ENCODE data around the gene NUMB.
"Not testable (repeated sequence)": the region's sequence is repeated elsewhere in the genome, so short reads cannot be mapped to it uniquely, and the experiment has no call there.

NUMB gene

GRCh38 chr14:73403181-73403752 lies 55.1 kb downstream of the NUMB start:
- no peak for TF ChIP-seq CTCF (IDR thresholded peaks at IDR 0.05; ENCODE audit: borderline replicate concordance, control extremely low read depth, extremely low read depth, insufficient read depth, missing control alignments)
- no peak for DNase-seq (ENCODE audit: low spot score)
- in situ Hi-C loops (cut with MboI; ENCODE audit: low sequenced_read_pairs, unreplicated experiment), result no loop called here

GRCh38 chr14:73402579-73402978 lies 55.8 kb downstream of the NUMB start:
- DNase-seq (ENCODE audit: low spot score), result peak; percentile 28
- no peak for TF ChIP-seq CTCF (IDR thresholded peaks at IDR 0.05; ENCODE audit: borderline replicate concordance, control extremely low read depth, extremely low read depth, insufficient read depth, missing control alignments)
- in situ Hi-C loops (cut with MboI; ENCODE audit: low sequenced_read_pairs, unreplicated experiment), result no loop called here

- no peak for DNase-seq (ENCODE audit: low spot score)
- in situ Hi-C loops (cut with MboI; ENCODE audit: low sequenced_read_pairs, unreplicated experiment), result no loop called here
- no peak for TF ChIP-seq CTCF (IDR thresholded peaks at IDR 0.05; ENCODE audit: borderline replicate concordance, control extremely low read depth, extremely low read depth, insufficient read depth, missing control alignments)
Observed at GRCh38 chr14:73397810-73398209, 60.5 kb downstream of the NUMB start.

- in situ Hi-C loops (cut with MboI; ENCODE audit: low sequenced_read_pairs, unreplicated experiment), result no loop called here
- no peak for TF ChIP-seq CTCF (IDR thresholded peaks at IDR 0.05; ENCODE audit: borderline replicate concordance, control extremely low read depth, extremely low read depth, insufficient read depth, missing control alignments)
- DNase-seq (ENCODE audit: low spot score), result no peak
Observed at GRCh38 chr14:73394317-73394716, 64.0 kb downstream of the NUMB start.

- no peak for DNase-seq (ENCODE audit: low spot score)
- in situ Hi-C loops (cut with MboI; ENCODE audit: low sequenced_read_pairs, unreplicated experiment), result no loop called here
Observed at GRCh38 chr14:73393375-73393774, 65.0 kb downstream of the NUMB start.

GRCh38 chr14:73392329-73393257 lies 65.8 kb downstream of the NUMB start:
- no peak for TF ChIP-seq CTCF (IDR thresholded peaks at IDR 0.05; ENCODE audit: borderline replicate concordance, control extremely low read depth, extremely low read depth, insufficient read depth, missing control alignments)
- peak; percentile 19 for DNase-seq (ENCODE audit: low spot score)
- in situ Hi-C loops (cut with MboI; ENCODE audit: low sequenced_read_pairs, unreplicated experiment), result no loop called here

More at GRCh38 chr14:73393375-73393774, 65.0 kb downstream of the NUMB start:
- no peak for TF ChIP-seq CTCF (IDR thresholded peaks at IDR 0.05; ENCODE audit: borderline replicate concordance, control extremely low read depth, extremely low read depth, insufficient read depth, missing control alignments)

GRCh38 chr14:73387860-73388259 lies 70.5 kb downstream of the NUMB start:
- in situ Hi-C loops (cut with MboI; ENCODE audit: low sequenced_read_pairs, unreplicated experiment); DNase-seq (ENCODE audit: low spot score): not testable (repeated sequence)
